B cell (primary cell): ENCODE data around the gene CASP4.

Experiments
- CTCF ChIP-seq: fragments of 200-600 bp; IDR thresholded peaks from one replicate; pipeline ENCODE4 v1.8.0; 2022; ENCODE audit warnings: antibody characterized with exemption, mild to moderate bottlenecking
- EZH2 ChIP-seq: IDR thresholded peaks from 2 replicates; pipeline ENCODE4 v1.6.1; 2012; ENCODE audit warnings: borderline replicate concordance, low read depth, mild to moderate bottlenecking, moderate library complexity, low read length; ENCODE audit not compliant: insufficient read depth, poor library complexity, severe bottlenecking

- TF ChIP-seq CTCF (no peak), EZH2 (no peak)
Measured at GRCh38 chr11:104973616-104974015, 5.2 kb upstream of the CASP4 start.
